ENCODE measurements around the gene PTCHD1.
A peak's percentile ranks its signal among the peaks of the same experiment; 100 is the strongest.

The PTCHD1 gene

GRCh38 chrX:23311731-23312130, 22.9 kb upstream of the PTCHD1 start:
- TF ChIP-seq, protein P1, sequence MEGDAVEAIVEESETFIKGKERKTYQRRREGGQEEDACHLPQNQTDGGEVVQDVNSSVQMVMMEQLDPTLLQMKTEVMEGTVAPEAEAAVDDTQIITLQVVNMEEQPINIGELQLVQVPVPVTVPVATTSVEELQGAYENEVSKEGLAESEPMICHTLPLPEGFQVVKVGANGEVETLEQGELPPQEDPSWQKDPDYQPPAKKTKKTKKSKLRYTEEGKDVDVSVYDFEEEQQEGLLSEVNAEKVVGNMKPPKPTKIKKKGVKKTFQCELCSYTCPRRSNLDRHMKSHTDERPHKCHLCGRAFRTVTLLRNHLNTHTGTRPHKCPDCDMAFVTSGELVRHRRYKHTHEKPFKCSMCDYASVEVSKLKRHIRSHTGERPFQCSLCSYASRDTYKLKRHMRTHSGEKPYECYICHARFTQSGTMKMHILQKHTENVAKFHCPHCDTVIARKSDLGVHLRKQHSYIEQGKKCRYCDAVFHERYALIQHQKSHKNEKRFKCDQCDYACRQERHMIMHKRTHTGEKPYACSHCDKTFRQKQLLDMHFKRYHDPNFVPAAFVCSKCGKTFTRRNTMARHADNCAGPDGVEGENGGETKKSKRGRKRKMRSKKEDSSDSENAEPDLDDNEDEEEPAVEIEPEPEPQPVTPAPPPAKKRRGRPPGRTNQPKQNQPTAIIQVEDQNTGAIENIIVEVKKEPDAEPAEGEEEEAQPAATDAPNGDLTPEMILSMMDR (IDR thresholded peaks at IDR 0.05; ENCODE audit: insufficient read depth, missing control alignments): no peak
- DNase-seq (ENCODE audit: insufficient read length, low spot score) (no peak), FAIRE-seq (no peak)

DNA sequence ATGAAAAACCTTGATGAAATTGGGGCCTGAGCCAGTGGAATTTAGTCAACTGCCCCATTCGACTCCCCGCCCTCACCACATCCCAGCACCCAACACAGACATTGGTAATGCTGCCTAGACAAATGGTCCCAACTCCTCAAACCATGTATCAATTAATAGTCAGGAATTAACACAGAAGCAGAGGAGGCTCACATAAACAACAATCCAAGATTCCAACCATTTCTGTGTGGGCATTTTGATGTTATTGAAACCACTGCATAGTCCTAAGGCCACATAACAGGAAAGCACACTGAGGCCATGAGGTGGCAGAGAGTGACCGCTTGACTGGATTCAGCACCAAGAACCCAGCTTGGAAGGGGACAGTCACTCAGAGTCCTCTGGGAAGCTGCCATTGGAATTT, 22.5 kb upstream of the PTCHD1 start:
- TF ChIP-seq, protein P1 (IDR thresholded peaks at IDR 0.05; ENCODE audit: insufficient read depth, missing control alignments): no peak
- FAIRE-seq (no peak), DNase-seq (ENCODE audit: insufficient read length, low spot score) (no peak)

DNA sequence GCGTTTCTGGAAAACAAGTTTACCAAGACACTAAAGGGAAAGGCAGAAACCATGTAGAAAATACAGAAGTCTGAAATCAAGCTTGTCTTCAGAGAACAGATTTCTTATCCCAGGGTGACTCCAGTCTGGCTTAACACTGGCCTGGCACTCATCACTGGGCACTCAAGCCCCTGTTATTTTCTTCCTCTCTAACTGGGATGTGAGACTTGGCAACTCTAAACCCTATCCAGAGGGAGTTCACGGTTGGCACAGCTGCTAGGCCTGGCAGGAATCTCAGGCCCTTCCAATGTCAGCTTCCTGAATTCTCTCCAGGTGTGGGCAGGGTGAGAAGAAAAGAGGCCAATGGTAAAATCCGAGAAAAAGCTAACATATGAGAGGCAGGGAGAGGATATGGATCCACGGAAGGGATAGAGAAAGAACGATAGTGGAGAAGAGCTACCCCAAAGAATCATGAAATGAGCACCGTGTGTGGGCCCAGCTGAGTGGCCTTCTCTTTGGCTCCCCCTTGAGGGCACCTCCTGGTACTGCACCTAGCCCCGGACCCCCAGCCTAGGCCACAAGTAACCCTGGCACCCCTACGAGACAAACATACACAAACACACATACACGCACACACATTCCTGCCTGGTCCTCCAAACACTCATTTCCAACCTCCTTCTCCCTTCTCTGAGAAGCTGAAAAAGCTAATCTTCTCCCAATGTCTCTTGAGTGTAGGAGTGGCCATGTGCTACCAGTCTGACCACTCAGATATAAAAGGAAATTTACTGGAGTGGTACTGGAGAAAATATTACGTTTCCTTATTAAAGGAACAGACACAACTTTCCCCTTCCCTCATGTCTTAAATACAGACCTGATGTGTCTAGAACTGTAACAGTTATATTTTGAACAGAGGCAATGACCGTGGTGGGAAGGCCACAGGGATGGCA, 16.6 kb upstream of the PTCHD1 start:
- TF ChIP-seq, protein P1 (IDR thresholded peaks at IDR 0.05; ENCODE audit: insufficient read depth, missing control alignments): peak; percentile 45
- no peak for DNase-seq (ENCODE audit: insufficient read length, low spot score)
- no peak for FAIRE-seq

GRCh38 chrX:23327104-23327503, 7.5 kb upstream of the PTCHD1 start:
- DNase-seq (ENCODE audit: insufficient read length, low spot score): no peak
- no peak for FAIRE-seq
- TF ChIP-seq, protein P1 (IDR thresholded peaks at IDR 0.05; ENCODE audit: insufficient read depth, missing control alignments): no peak

- FAIRE-seq: no peak
These were observed 2.9 kb upstream of the PTCHD1 start for GRCh38 chrX:23331701-23332100.

DNA sequence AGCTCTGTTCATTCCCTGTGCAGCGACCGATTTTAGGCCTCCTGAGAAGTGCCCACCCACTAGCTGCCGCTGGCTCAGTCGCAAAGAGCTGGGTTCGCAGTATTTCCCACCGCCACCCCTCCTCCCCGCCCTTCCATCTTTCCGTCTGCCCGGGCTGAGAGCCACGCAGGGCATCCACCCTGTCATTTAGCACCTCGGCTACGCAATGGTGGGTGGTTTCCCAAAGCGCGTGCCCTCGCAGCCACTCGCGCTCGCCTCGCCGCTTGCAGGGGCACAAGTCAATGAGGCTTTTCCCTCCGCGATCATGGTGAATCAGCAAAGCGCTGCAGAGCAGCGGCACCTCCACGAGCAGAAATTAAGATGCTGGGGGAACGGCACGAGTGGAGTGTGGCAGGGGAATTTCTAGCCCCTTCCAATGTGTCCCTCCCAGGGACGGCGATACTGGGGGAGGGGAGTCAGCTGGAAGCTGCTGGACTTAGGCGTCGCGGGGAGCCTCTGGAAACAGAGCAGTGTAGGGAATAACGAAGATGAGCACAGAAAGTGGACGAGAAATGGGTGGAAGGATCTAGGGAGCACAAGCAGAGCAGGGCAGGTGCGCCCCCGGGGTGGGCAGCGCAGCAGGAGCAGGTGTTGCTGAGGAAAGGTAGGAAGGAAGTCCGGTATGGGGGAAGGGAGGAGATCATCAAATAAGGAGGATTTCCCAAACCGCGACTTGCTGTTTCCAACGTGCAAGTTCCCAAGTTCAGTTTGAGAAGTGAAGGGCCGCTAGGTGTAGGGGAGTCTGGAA, 2.4 kb upstream of the PTCHD1 start:
- no peak for FAIRE-seq
- no peak for DNase-seq (ENCODE audit: insufficient read length, low spot score)
- TF ChIP-seq, protein P1 (IDR thresholded peaks at IDR 0.05; ENCODE audit: insufficient read depth, missing control alignments): no peak

More at GRCh38 chrX:23331701-23332100, 2.9 kb upstream of the PTCHD1 start:
- TF ChIP-seq, protein P1 (IDR thresholded peaks at IDR 0.05; ENCODE audit: insufficient read depth, missing control alignments): no peak
- no peak for DNase-seq (ENCODE audit: insufficient read length, low spot score)

Measured in D721Med (cell line).